ENCODE measurements around the gene KLC4.

DNA sequence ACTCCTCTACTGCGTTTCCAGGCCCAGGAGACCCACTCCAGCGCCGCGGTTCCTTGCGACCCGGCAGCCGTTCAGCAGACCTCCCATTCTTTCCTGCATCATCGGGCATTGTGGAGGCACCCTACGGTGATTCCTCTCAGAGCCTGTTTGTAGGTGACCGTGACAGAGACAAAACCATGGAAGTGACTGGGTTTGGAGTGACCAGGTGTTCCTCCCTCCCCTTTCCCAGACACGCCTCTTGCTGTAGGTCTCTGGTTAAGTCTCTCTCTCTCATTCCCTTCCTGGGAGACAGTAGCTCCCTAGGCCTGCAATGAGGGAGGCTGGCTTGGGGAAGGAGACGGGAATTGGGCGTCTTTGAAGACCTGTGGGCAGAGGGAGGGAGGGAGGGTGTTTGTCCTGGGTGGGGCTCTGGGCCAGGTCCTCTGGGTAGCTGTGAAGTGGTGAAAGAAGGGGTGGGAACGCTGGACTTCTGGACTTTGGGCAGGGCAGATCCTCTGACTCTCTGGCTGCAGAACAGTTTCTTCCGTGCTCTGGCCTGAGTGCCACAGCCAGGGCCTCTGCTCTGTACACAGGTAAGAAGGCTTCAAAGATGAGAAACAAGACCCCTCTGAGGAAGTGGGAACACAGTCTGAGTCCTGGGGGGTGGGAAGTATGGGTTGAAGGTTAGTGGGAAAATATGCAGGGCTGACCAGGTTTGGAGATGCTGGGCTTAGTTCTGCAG is 763 bp downstream of the KLC4 start:
- TF ChIP-seq POLR2A (IDR thresholded peaks at IDR 0.05): no peak
- TF ChIP-seq, protein P1, sequence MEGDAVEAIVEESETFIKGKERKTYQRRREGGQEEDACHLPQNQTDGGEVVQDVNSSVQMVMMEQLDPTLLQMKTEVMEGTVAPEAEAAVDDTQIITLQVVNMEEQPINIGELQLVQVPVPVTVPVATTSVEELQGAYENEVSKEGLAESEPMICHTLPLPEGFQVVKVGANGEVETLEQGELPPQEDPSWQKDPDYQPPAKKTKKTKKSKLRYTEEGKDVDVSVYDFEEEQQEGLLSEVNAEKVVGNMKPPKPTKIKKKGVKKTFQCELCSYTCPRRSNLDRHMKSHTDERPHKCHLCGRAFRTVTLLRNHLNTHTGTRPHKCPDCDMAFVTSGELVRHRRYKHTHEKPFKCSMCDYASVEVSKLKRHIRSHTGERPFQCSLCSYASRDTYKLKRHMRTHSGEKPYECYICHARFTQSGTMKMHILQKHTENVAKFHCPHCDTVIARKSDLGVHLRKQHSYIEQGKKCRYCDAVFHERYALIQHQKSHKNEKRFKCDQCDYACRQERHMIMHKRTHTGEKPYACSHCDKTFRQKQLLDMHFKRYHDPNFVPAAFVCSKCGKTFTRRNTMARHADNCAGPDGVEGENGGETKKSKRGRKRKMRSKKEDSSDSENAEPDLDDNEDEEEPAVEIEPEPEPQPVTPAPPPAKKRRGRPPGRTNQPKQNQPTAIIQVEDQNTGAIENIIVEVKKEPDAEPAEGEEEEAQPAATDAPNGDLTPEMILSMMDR (IDR thresholded peaks at IDR 0.05): no peak
